Duodenal mucosa (tissue), 2 donors: ENCODE data around the gene RASSF10.

Source experiments
- H3K27ac ChIP-seq: one replicate; pipeline ENCODE4 v1.7.0; 2013; ENCODE audit warnings: low read depth, low read length
- H3K27me3 ChIP-seq, 2 donors: one replicate each; pipeline ENCODE4 v1.7.0; 2013; ENCODE audit warnings: low read length in 2 of 2, control low read depth in 1 of 2; ENCODE audit not compliant: insufficient read depth in 2 of 2, control insufficient read depth in 1 of 2
- H3K36me3 ChIP-seq, 2 donors: one replicate each; pipeline ENCODE4 v1.7.0; 2013; ENCODE audit warnings: low read length in 2 of 2, control low read depth in 1 of 2; ENCODE audit not compliant: insufficient read depth in 2 of 2, control insufficient read depth in 1 of 2
- H3K4me1 ChIP-seq, 2 donors: one replicate each; pipeline ENCODE4 v1.7.0; 2013; ENCODE audit warnings: low read length in 2 of 2, control low read depth in 1 of 2; ENCODE audit not compliant: insufficient read depth in 2 of 2, control insufficient read depth in 1 of 2
- H3K4me3 ChIP-seq, 2 donors: one replicate each; pipeline ENCODE4 v1.7.0; 2013; ENCODE audit warnings: low read length in 2 of 2, low read depth in 1 of 2
- H3K9ac ChIP-seq, 2 donors: one replicate each; pipeline ENCODE4 v1.7.0; 2013; ENCODE audit warnings: low read length in 2 of 2, low read depth in 1 of 2
- H3K9me3 ChIP-seq, 2 donors: one replicate each; pipeline ENCODE4 v1.7.0; 2013; ENCODE audit warnings: low read length in 2 of 2, control low read depth in 1 of 2; ENCODE audit not compliant: control insufficient read depth in 1 of 2

RASSF10 gene

GRCh38 chr11:13016415-13016814 is 7.3 kb downstream of the RASSF10 start:
- H3K9ac ChIP-seq, result no peak overlapping the region
- H3K36me3 ChIP-seq, result no peaks in the 10 kb centered on the region
- no peaks in the 10 kb centered on the region for H3K9me3 ChIP-seq
- no peak overlapping the region for H3K27ac ChIP-seq
- no peak overlapping the region for H3K4me3 ChIP-seq
- H3K4me1 ChIP-seq, result peaks cover 27 to 38% of the 10 kb centered on the region in 2 donors
- H3K27me3 ChIP-seq, result peaks cover 2 to 12% of the 10 kb centered on the region in 2 donors

DNA sequence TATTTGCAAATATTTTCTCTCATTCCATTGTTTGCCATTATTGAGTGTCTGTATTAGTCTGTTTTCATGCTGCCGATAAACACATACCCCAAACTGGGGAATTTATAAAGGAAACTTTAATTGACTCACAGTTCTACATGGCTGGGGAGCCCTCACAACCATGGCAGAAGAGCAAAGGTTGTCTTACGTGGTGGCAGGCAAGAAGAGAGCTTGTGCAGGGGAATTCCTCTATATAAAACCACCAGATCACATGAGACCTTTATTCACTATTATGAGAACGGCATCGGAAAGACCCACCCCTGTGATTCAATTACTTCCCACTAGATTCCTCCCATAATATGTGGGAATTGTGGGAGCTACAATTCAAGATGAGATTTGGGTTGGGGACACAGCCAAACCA is 10.2 kb downstream of the RASSF10 start:
- Histone ChIP-seq H3K4me3 (no peak overlapping the region), H3K27me3 (no peaks in the 10 kb centered on the region), H3K9me3 (no peaks in the 10 kb centered on the region), H3K4me1 (peaks cover 4 to 14% of the 10 kb centered on the region in 2 donors), H3K9ac (no peak overlapping the region), H3K36me3 (no peaks in the 10 kb centered on the region), H3K27ac (no peak overlapping the region)

GRCh38 chr11:13023423-13023822 is 14.3 kb downstream of the RASSF10 start:
- no peaks in the 10 kb centered on the region for H3K4me1 ChIP-seq
- no peaks in the 10 kb centered on the region for H3K9me3 ChIP-seq
- no peak overlapping the region for H3K27ac ChIP-seq
- H3K36me3 ChIP-seq, result no peaks in the 10 kb centered on the region
- H3K4me3 ChIP-seq, result no peak overlapping the region
- no peaks in the 10 kb centered on the region for H3K27me3 ChIP-seq
- H3K9ac ChIP-seq, result no peak overlapping the region

- no peaks in the 10 kb centered on the region for H3K27me3 ChIP-seq
- peaks cover 0 to 3% of the 10 kb centered on the region in 2 donors for H3K4me1 ChIP-seq
- no peak overlapping the region for H3K27ac ChIP-seq
- no peak overlapping the region for H3K9ac ChIP-seq
- H3K4me3 ChIP-seq, result no peak overlapping the region
- H3K36me3 ChIP-seq, result no peaks in the 10 kb centered on the region
- no peaks in the 10 kb centered on the region for H3K9me3 ChIP-seq
Measured at GRCh38 chr11:13026722-13027121, 17.6 kb downstream of the RASSF10 start.

DNA sequence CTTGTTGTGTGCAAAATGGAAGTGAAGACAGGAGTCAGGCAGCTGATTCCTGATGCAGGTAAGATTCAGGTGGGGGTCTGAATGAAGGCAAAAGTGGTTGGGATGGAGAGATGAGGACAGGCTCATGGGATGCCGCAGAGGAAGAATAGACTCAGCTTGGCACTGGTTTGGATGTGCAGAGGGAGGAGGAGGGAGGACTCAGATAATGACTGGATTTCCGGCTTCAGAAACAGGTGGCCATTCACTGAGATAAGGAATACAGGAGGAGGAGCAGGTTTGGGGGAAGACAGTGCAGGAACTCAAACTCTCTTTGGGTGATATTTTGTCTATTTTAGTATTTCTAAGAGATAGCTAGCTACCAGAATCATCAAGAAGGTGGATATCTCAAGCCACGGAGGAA is 19.2 kb downstream of the RASSF10 start:
- no peak overlapping the region for H3K4me3 ChIP-seq
- peaks cover 0 to 3% of the 10 kb centered on the region in 2 donors for H3K4me1 ChIP-seq
- no peaks in the 10 kb centered on the region for H3K36me3 ChIP-seq
- H3K9me3 ChIP-seq, result no peaks in the 10 kb centered on the region
- H3K9ac ChIP-seq, result no peak overlapping the region
- no peak overlapping the region for H3K27ac ChIP-seq
- no peaks in the 10 kb centered on the region for H3K27me3 ChIP-seq

- no peak overlapping the region for H3K4me3 ChIP-seq
- H3K9me3 ChIP-seq, result no peaks in the 10 kb centered on the region
- no peak overlapping the region for H3K9ac ChIP-seq
- peaks cover 0 to 3% of the 10 kb centered on the region in 2 donors for H3K4me1 ChIP-seq
- no peaks in the 10 kb centered on the region for H3K27me3 ChIP-seq
- no peak overlapping the region for H3K27ac ChIP-seq
- H3K36me3 ChIP-seq, result no peaks in the 10 kb centered on the region
Measured at GRCh38 chr11:13029872-13030271, 20.8 kb downstream of the RASSF10 start.

DNA sequence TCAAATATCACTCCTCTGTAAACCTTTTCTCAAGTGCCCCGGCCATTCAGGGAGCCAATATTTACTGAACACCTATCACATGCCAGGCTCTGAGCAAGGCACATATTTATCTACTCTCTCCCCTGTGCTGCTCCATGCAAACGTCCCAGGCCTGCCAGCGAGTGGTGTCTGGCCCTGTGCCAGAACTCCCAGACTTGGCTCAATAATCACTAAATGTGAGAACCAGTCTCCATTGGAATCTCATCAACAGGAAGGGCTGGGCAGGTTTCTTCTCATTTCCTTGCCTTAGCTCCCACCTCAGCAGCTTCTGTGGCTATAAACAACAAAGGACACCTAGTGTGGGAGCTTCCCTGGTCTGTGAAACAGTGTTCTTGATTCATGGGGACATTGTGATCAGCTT is 21.7 kb downstream of the RASSF10 start:
- H3K27ac ChIP-seq, result no peak overlapping the region
- H3K4me1 ChIP-seq, result peaks cover 0 to 3% of the 10 kb centered on the region in 2 donors
- no peaks in the 10 kb centered on the region for H3K9me3 ChIP-seq
- no peak overlapping the region for H3K9ac ChIP-seq
- H3K4me3 ChIP-seq, result no peak overlapping the region
- H3K36me3 ChIP-seq, result no peaks in the 10 kb centered on the region
- H3K27me3 ChIP-seq, result no peaks in the 10 kb centered on the region

DNA sequence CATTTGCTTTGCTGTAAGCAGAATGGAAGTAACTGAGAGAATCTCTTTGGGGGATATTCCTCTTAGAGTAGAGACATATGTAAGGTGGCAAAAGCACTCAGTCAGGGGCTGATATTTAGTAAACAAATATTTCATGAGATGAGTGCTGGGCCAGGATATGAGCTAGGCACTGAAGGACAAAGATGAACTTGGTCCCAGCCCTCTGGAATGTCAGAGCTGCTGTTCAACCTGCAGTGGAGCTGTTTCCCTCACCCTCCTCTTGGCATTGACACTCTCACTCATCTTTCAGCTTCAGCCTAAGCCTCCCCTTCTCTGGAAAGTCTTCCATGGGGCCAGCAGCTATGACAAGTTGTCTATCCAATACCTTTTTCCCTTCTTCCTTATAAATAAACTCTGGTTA is 22.2 kb downstream of the RASSF10 start:
- no peaks in the 10 kb centered on the region for H3K9me3 ChIP-seq
- H3K4me1 ChIP-seq, result peaks cover 0 to 3% of the 10 kb centered on the region in 2 donors
- H3K36me3 ChIP-seq, result no peaks in the 10 kb centered on the region
- H3K27ac ChIP-seq, result no peak overlapping the region
- no peak overlapping the region for H3K9ac ChIP-seq
- H3K4me3 ChIP-seq, result no peak overlapping the region
- H3K27me3 ChIP-seq, result no peaks in the 10 kb centered on the region

GRCh38 chr11:13033760-13034533 is 24.8 kb downstream of the RASSF10 start:
- H3K9ac ChIP-seq, result no peak overlapping the region
- no peaks in the 10 kb centered on the region for H3K36me3 ChIP-seq
- H3K27ac ChIP-seq, result no peak overlapping the region
- no peaks in the 10 kb centered on the region for H3K9me3 ChIP-seq
- peaks cover 0 to 3% of the 10 kb centered on the region in 2 donors for H3K4me1 ChIP-seq
- no peak overlapping the region for H3K4me3 ChIP-seq
- H3K27me3 ChIP-seq, result no peaks in the 10 kb centered on the region

DNA sequence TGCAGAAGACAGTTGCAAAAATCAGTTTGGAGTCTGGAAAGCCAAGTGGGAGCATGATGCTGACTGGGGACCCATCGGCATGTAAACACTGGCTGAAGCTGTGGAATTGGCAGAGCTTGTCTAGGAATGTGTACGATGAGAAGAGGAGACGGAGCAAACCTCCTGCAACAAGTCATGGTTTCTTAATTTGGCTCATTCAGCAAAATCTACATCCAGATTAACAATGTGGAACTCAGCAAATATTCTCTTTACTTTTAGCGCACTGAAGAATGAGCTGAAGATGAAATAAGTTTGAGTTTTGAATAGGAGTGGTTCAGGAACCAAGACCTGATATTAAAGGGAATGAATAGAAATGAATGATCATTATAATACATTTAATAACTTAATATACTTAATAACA is 26.6 kb downstream of the RASSF10 start:
- Histone ChIP-seq H3K36me3 (no peaks in the 10 kb centered on the region), H3K27me3 (no peaks in the 10 kb centered on the region), H3K27ac (no peak overlapping the region), H3K4me3 (no peak overlapping the region), H3K9me3 (no peaks in the 10 kb centered on the region), H3K9ac (no peak overlapping the region), H3K4me1 (peaks cover 0 to 3% of the 10 kb centered on the region in 2 donors)
